HL-60 (cell line): Measurements from ENCODE around the gene TPRKB.
"Not testable (repeated sequence)": the region's sequence is repeated elsewhere in the genome, so short reads cannot be mapped to it uniquely, and the experiment has no call there.

Experiments used
- CTCF ChIP-seq: IDR thresholded peaks from one replicate; pipeline ENCODE4 v1.5.1; 2011; ENCODE audit warnings: low read length, control low read depth, inconsistent platforms; ENCODE audit not compliant: insufficient read depth
- GABPA ChIP-seq: IDR thresholded peaks from 2 replicates; pipeline ENCODE4 v1.6.1; 2012; ENCODE audit warnings: low read depth

GRCh38 chr2:73717695-73718094 lies 19.4 kb downstream of the TPRKB start:
- TF ChIP-seq CTCF, GABPA: not testable (repeated sequence)
